H1 (cell line): ENCODE results near the gene ZNF281. TPM values are rescaled to one million over a fixed set of nuclear protein-coding genes. Genes with fewer than 3 reads are reported as not detected.

Source experiments
- CTCF ChIA-PET: fragments of 300-600 bp; sonication (Branson Sonifier 250); formaldehyde crosslinking; loops from one replicate; lab custom pipeline; 2021; ENCODE audit not compliant: partially characterized antibody; lab: Charles Lee
- POLR2A ChIA-PET: fragments of 300-600 bp; sonication (Branson Sonifier 250); formaldehyde crosslinking; loops from one replicate; lab custom pipeline; 2021; ENCODE audit warnings: inconsistent platforms; ENCODE audit not compliant: partially characterized antibody; lab: Charles Lee
- DNase-seq, 2 experiments: peaks; one replicate each; pipeline versions ENCODE4 v3.0.0 to v3.0.0-alpha.2; 2010 to 2022; ENCODE audit warnings: low spot score in 2 of 2, low read depth in 1 of 2, mixed read lengths in 1 of 2
- FAIRE-seq: peaks from 2 replicates; lab custom pipeline; 2011; peaks lifted over from hg19 to GRCh38; lab: Jason Lieb, UNC
- H2AFZ ChIP-seq: 2 replicates; pipeline ENCODE4 v1.8.1; 2012; ENCODE audit warnings: low read length, inconsistent platforms
- H2AK5ac ChIP-seq: 2 replicates; pipeline ENCODE4 v1.6.1; 2013; ENCODE audit warnings: low read depth, low read length
- H2BK120ac ChIP-seq: replicated peaks from 2 replicates; pipeline ENCODE3; 2013; ENCODE audit warnings: low read depth, low read length, inconsistent platforms
- H2BK12ac ChIP-seq: 2 replicates; pipeline ENCODE4 v1.6.1; 2013; ENCODE audit warnings: low read depth, low read length
- H2BK15ac ChIP-seq: 2 replicates; pipeline ENCODE4 v1.6.1; 2013; ENCODE audit warnings: low read length
- H2BK20ac ChIP-seq: 2 replicates; pipeline ENCODE4 v1.6.1; 2013; ENCODE audit warnings: low read length
- H2BK5ac ChIP-seq: 2 replicates; pipeline ENCODE4 v1.6.1; 2013; ENCODE audit warnings: low read depth, low read length
- H3K14ac ChIP-seq: 2 replicates; pipeline ENCODE4 v1.6.1; 2013; ENCODE audit warnings: inconsistent platforms; ENCODE audit not compliant: insufficient read length
- H3K18ac ChIP-seq: 2 replicates; pipeline ENCODE4 v1.6.1; 2013; ENCODE audit warnings: low read length; ENCODE audit errors: extremely low read depth
- H3K23ac ChIP-seq: 2 replicates; pipeline ENCODE4 v1.6.1; 2013; ENCODE audit warnings: inconsistent platforms; ENCODE audit not compliant: insufficient read length
- H3K23me2 ChIP-seq: 2 replicates; pipeline ENCODE4 v1.6.1; 2013; ENCODE audit warnings: low read depth, low read length
- H3K27ac ChIP-seq: 2 replicates; pipeline ENCODE4 v1.6.1; 2011; ENCODE audit warnings: low read depth, low read length, inconsistent platforms
- H3K27me3 ChIP-seq, 4 experiments: replicated peaks in 1 of 4; 1 replicate in 1 of 4; 2 replicates in 3 of 4; pipeline versions ENCODE4 v1.6.1 to v1.8.1; 2011 to 2013; ENCODE audit warnings: low read length in 3 of 4, mild to moderate bottlenecking in 3 of 4, inconsistent platforms in 2 of 4, mixed read lengths in 2 of 4, moderate library complexity in 1 of 4; ENCODE audit not compliant: control insufficient read depth in 3 of 4, insufficient read depth in 3 of 4; ENCODE audit errors: extremely low read depth in 1 of 4
- H3K36me3 ChIP-seq, 4 experiments: 2 replicates each; pipeline versions ENCODE4 v1.6.1 to v1.8.1; 2011 to 2013; ENCODE audit warnings: mild to moderate bottlenecking in 4 of 4, low read length in 3 of 4, moderate library complexity in 2 of 4, control low read depth in 1 of 4, inconsistent platforms in 1 of 4; ENCODE audit not compliant: insufficient read depth in 4 of 4, control insufficient read depth in 2 of 4
- H3K4ac ChIP-seq: replicated peaks from 2 replicates; pipeline ENCODE3; 2013; ENCODE audit warnings: low read length, low read depth, mixed read lengths, inconsistent platforms; ENCODE audit not compliant: insufficient read length
- H3K4me1 ChIP-seq, 4 experiments: replicated peaks in 1 of 4; 1 replicate in 1 of 4; 2 replicates in 3 of 4; pipeline versions ENCODE4 v1.6.1 to v1.8.1; 2011 to 2013; ENCODE audit warnings: low read length in 3 of 4, inconsistent platforms in 2 of 4, mixed read lengths in 1 of 4; ENCODE audit not compliant: insufficient read depth in 4 of 4, control insufficient read depth in 3 of 4
- H3K4me2 ChIP-seq, 2 experiments: 2 replicates each; pipeline versions ENCODE4 v1.6.1 to v1.8.1; 2011 to 2013; ENCODE audit warnings: low read depth in 2 of 2, low read length in 2 of 2, control low read depth in 1 of 2, inconsistent platforms in 1 of 2, mild to moderate bottlenecking in 1 of 2; ENCODE audit not compliant: insufficient read depth in 1 of 2
- H3K4me3 ChIP-seq, 4 experiments: fragments of 200-600, 300-600 bp in 1 of 4; sonication (generic), shearing (Covaris generic), sonication (Bioruptor Twin) in 1 of 4; 2 replicates each; pipeline versions ENCODE4 v1.5.1 to v1.8.1; 2011 to 2016; ENCODE audit warnings: low read length in 4 of 4, low read depth in 3 of 4, control low read depth in 2 of 4, inconsistent platforms in 2 of 4, mild to moderate bottlenecking in 2 of 4, mixed read lengths in 1 of 4, moderate library complexity in 1 of 4; ENCODE audit not compliant: insufficient read depth in 2 of 4; ENCODE audit errors: extremely low read depth in 1 of 4
- H3K56ac ChIP-seq: replicated peaks from 2 replicates; pipeline ENCODE3; 2013; ENCODE audit warnings: low read depth, mild to moderate bottlenecking, mixed read lengths, low read length, inconsistent platforms; ENCODE audit not compliant: insufficient read length
- H3K79me1 ChIP-seq: 2 replicates; pipeline ENCODE4 v1.6.1; 2013; ENCODE audit warnings: low read depth, low read length, control low read depth
- H3K79me2 ChIP-seq, 2 experiments: 2 replicates each; pipeline versions ENCODE4 v1.6.1 to v1.8.1; 2012 to 2013; ENCODE audit warnings: low read length in 2 of 2, mild to moderate bottlenecking in 2 of 2, inconsistent platforms in 1 of 2; ENCODE audit not compliant: insufficient read depth in 2 of 2, control insufficient read depth in 1 of 2
- H3K9ac ChIP-seq, 4 experiments: replicated peaks in 1 of 4; 1 replicate in 1 of 4; 2 replicates in 3 of 4; pipeline versions ENCODE4 v1.6.1 to v1.8.1; 2011 to 2013; ENCODE audit warnings: low read depth in 3 of 4, low read length in 3 of 4, control low read depth in 2 of 4, mild to moderate bottlenecking in 2 of 4, moderate library complexity in 2 of 4, inconsistent platforms in 1 of 4; ENCODE audit errors: extremely low read depth in 1 of 4
- H3K9me3 ChIP-seq, 2 experiments: 2 replicates each; pipeline versions ENCODE4 v1.6.1 to v1.8.1; 2012 to 2013; ENCODE audit warnings: mild to moderate bottlenecking in 2 of 2, moderate library complexity in 2 of 2, control low read depth in 1 of 2, inconsistent platforms in 1 of 2, low read depth in 1 of 2, low read length in 1 of 2, mixed read lengths in 1 of 2; ENCODE audit not compliant: insufficient read depth in 2 of 2
- H4K20me1 ChIP-seq, 2 experiments: replicated peaks in 1 of 2; 2 replicates each; pipeline versions ENCODE3 to v1.8.1; 2011 to 2013; ENCODE audit warnings: inconsistent platforms in 2 of 2, low read length in 2 of 2, mild to moderate bottlenecking in 1 of 2; ENCODE audit not compliant: insufficient read depth in 2 of 2, control insufficient read depth in 1 of 2
- H4K5ac ChIP-seq: 2 replicates; pipeline ENCODE4 v1.6.1; 2013; ENCODE audit warnings: low read length, low read depth, mixed read lengths, inconsistent platforms; ENCODE audit not compliant: insufficient read length
- H4K8ac ChIP-seq: 2 replicates; pipeline ENCODE4 v1.8.0; 2013; ENCODE audit warnings: mild to moderate bottlenecking, moderate library complexity, low read length, inconsistent platforms; ENCODE audit not compliant: insufficient read depth; ENCODE audit errors: extremely low read depth
- H4K91ac ChIP-seq: replicated peaks from 2 replicates; pipeline ENCODE3; 2013; ENCODE audit warnings: low read length, mixed read lengths, inconsistent platforms; ENCODE audit not compliant: insufficient read length
- BACH1 ChIP-seq: IDR thresholded peaks from 2 replicates; pipeline ENCODE4 v1.6.1; 2012; ENCODE audit warnings: low read length, improper control_type of control experiment
- NANOG ChIP-seq: IDR thresholded peaks from 2 replicates; pipeline ENCODE4 v1.6.1; 2011; ENCODE audit warnings: low read length, low read depth, mild to moderate bottlenecking, inconsistent platforms; ENCODE audit not compliant: insufficient read depth, poor library complexity, severe bottlenecking
- WGBS, 2 experiments: shearing (Covaris generic) in 1 of 2; methylation state at CpG; one replicate each; pipeline versions ENCODE4 v1.1.6 to v1.1.7; 2013 to 2015; ENCODE audit warnings: low lambda C conversion rate in 2 of 2, mixed read lengths in 2 of 2, inconsistent platforms in 1 of 2, low coverage in 1 of 2, missing lambda C conversion rate in 1 of 2; ENCODE audit not compliant: insufficient replicate concordance in 2 of 2, insufficient coverage in 1 of 2, insufficient read length in 1 of 2; ENCODE audit errors: extremely low coverage in 1 of 2, missing lambda C conversion rate in 1 of 2; 5-methylcytosine and 5-hydroxymethylcytosine counted together
- polyA plus RNA-seq, 7 experiments: library from polyadenylated mRNA; depleted of rRNA in 3 of 7; stranded (reverse) in 5 of 7; unstranded in 2 of 7; fragments of >200 nt in 5 of 7; fragments of 200-250 nt in 2 of 7; gene quantifications; 1 replicate in 5 of 7; 2 replicates in 1 of 7; 4 replicates in 1 of 7; pipeline versions ENCODE4 v1.2.1 to v1.2.3, GENCODE V29; 2011 to 2013; ENCODE audit warnings: missing spikeins in 2 of 7, mixed read lengths in 2 of 7
- total RNA-seq: library from RNA; stranded (reverse); fragmentation: NEBNext Ultra II Directional; extraction: Animal tissue kit (Norgen Biotek cat#: 25700); gene quantifications from 2 replicates; pipeline ENCODE4 v1.2.1, GENCODE V29; 2021

ZNF281 gene
- total and polyA plus RNA-seq, 2 of the 8 experiments (the other 6 are each of a cell fraction or from before 2014, with no cell fraction given) = 19.5 to 61.4 TPM

- H3K27me3 ChIP-seq = no peaks in the 10 kb centered on the region
- TF ChIP-seq NANOG = no peak
- no peak for TF ChIP-seq BACH1
- TF ChIP-seq, all 59 proteins: peak for 0
- Histone ChIP-seq H2BK20ac (no peak overlapping the region), H4K5ac (no peak overlapping the region), H3K79me2 (peaks cover 0 to 6% of the 10 kb centered on the region in 2 experiments; a peak in 1 of 4 replicates), H3K23ac (no peak overlapping the region), H3K36me3 (peaks cover 0 to 10% (median 0%) of the 10 kb centered on the region in 4 experiments; a peak in 1 of 8 replicates), H2AK5ac (no peak overlapping the region), H3K4me3 (no peak overlapping the region), H2AFZ (no peak overlapping the region), H2BK5ac (no peak overlapping the region), H3K18ac (no peak overlapping the region), H2BK15ac (no peak overlapping the region), H3K9me3 (no peaks in the 10 kb centered on the region), H3K9ac (no peak overlapping the region), H3K4me2 (no peak overlapping the region), H3K14ac (no peak overlapping the region), H4K91ac (no peak overlapping the region), H3K4ac (no peak overlapping the region), H3K27ac (no peak overlapping the region), H4K20me1 (no peaks in the 10 kb centered on the region), H4K8ac (no peak overlapping the region), H3K23me2 (no peaks in the 10 kb centered on the region), H2BK120ac (no peak overlapping the region), H3K79me1 (no peaks in the 10 kb centered on the region), H3K56ac (no peak overlapping the region), H2BK12ac (no peak overlapping the region), H3K4me1 (no peaks in the 10 kb centered on the region)
- CTCF ChIA-PET = interaction anchor here (0.6 to 2.2 kb wide), 6 partner anchors 10 to 584 kb away, joined by 3 to 8 read pairs (median 4); no protein-coding TSS in a partner anchor
- WGBS, 2 experiments = 88% methylated on average over 8 of the region's 8 CpGs; no CpG with 5 or more reads in 1 of the 2 experiments
- FAIRE-seq (no peak), DNase-seq (no peak)
- POLR2A ChIA-PET = interaction anchor here (1.4 kb wide), 1 partner anchor 10 kb away, joined by 3 read pairs; no protein-coding TSS in a partner anchor
These were observed 25.5 kb upstream of the ZNF281 start for GRCh38 chr1:200435200-200435780.
